ENCODE data around the gene RIN3.

DNA sequence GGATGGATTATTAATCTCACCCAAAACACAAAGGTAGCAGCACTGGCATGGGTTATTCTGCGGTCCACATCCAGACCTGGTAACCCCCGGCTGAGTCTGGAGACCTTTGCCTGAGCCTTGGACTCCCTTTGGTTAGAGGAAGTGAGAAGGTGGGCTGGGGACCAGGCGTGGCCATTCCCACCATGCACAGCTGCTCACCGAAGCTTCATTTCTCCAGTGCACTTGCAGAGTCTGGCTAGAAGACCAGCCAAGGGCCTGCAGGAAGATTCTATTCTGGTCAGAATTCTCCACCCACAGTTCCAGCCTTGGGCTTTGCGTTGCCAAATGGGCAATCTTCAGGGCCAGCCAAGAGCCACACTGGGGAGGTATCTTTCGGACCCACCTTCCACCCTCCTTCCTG lies 161.8 kb downstream of the RIN3 start:
- TF ChIP-seq POLR2A (IDR thresholded peaks at IDR 0.05): no peak
- TF ChIP-seq, protein P1, sequence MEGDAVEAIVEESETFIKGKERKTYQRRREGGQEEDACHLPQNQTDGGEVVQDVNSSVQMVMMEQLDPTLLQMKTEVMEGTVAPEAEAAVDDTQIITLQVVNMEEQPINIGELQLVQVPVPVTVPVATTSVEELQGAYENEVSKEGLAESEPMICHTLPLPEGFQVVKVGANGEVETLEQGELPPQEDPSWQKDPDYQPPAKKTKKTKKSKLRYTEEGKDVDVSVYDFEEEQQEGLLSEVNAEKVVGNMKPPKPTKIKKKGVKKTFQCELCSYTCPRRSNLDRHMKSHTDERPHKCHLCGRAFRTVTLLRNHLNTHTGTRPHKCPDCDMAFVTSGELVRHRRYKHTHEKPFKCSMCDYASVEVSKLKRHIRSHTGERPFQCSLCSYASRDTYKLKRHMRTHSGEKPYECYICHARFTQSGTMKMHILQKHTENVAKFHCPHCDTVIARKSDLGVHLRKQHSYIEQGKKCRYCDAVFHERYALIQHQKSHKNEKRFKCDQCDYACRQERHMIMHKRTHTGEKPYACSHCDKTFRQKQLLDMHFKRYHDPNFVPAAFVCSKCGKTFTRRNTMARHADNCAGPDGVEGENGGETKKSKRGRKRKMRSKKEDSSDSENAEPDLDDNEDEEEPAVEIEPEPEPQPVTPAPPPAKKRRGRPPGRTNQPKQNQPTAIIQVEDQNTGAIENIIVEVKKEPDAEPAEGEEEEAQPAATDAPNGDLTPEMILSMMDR (IDR thresholded peaks at IDR 0.05): no peak

All from testis (tissue), 2 donors.